ENCODE results near the gene DNAJC1. TPM values are rescaled to one million over a fixed set of nuclear protein-coding genes. Genes with fewer than 3 reads are reported as not detected.

The DNAJC1 gene
- total RNA-seq, 1 experiment from 2014 or later = 13.2 TPM

DNA sequence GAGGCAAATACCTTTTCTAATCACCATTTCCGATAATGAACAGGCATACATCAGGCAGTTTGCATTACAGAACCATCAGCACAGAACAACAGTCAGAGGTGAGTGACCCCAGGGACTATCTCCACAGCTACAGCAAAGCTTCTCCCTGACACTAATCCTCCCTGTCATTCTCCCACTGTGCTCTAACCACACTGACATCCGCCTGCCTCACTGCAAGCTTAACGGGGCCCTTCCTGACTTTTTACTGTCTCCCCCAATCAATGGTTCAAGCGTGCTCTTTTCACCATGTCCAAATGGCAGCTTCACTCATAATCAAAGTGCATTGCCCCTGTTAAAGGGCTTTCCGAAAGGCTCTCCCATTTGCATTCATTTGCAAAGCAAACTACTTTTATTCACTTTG is 196.3 kb downstream of the DNAJC1 start (continued):
- no peak for TF ChIP-seq MXD4 (CRISPR knock-in tag; IDR thresholded peaks at IDR 0.05; ENCODE audit: borderline replicate concordance)
- TF ChIP-seq TCF7 (CRISPR knock-in tag; IDR thresholded peaks at IDR 0.05; ENCODE audit: low read depth) = no peak
- no peak for TF ChIP-seq CREB1 (CRISPR knock-in tag; IDR thresholded peaks at IDR 0.05)
- TF ChIP-seq ZNF671 (CRISPR knock-in tag; IDR thresholded peaks at IDR 0.05) = no peak
- TF ChIP-seq TEAD1 (CRISPR knock-in tag; IDR thresholded peaks at IDR 0.05) = peak; percentile 39; the same call in 1 of the 2 replicates
- TF ChIP-seq, protein P1, sequence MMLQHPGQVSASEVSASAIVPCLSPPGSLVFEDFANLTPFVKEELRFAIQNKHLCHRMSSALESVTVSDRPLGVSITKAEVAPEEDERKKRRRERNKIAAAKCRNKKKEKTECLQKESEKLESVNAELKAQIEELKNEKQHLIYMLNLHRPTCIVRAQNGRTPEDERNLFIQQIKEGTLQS (CRISPR knock-in tag; conservative IDR thresholded peaks at IDR 0.05) = no peak
- 0 out of 2 replicates have a peak, but pooled peaks have one; percentile 67 for TF ChIP-seq ZNF232 (CRISPR knock-in tag; IDR thresholded peaks at IDR 0.05)
- TF ChIP-seq, protein P2, sequence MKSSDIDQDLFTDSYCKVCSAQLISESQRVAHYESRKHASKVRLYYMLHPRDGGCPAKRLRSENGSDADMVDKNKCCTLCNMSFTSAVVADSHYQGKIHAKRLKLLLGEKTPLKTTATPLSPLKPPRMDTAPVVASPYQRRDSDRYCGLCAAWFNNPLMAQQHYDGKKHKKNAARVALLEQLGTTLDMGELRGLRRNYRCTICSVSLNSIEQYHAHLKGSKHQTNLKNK (CRISPR knock-in tag; IDR thresholded peaks at IDR 0.05) = no peak
- no peak for TF ChIP-seq SMAD4 (CRISPR knock-in tag; IDR thresholded peaks at IDR 0.05)
- no peak for TF ChIP-seq MYBL2 (CRISPR knock-in tag; IDR thresholded peaks at IDR 0.05)

DNA sequence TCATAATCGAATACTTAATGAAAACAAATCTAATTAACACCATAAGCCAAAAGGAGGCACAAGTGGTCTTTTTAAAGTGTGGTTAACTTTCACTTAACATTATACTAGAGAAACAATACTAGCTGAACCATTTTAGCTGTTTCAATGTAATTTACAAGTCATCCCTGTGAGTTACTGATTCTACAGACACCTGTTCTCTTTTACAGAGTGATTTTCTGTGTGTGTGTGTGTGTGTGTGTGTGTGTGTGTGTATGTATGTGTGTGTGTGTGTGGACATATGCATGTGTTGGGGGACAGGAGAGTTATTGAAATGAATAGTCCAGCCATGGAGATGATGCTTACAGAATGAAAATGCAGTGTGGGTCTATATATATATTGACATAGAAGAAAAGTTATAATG is 200.2 kb downstream of the DNAJC1 start:
- ChIA-PET POLR2A (no interaction called here), CTCF (interaction anchor here (1.0 kb wide), 1 partner anchor 11 kb away, joined by 4 read pairs; no protein-coding TSS in a partner anchor)
- no peaks in the 10 kb centered on the region for H3K36me3 Mint-ChIP-seq
- H3K9me3 Mint-ChIP-seq = peaks cover 8% of the 10 kb centered on the region
- H3K27ac Mint-ChIP-seq = no peak overlapping the region
- H3K4me3 Mint-ChIP-seq = no peak overlapping the region
- ATAC-seq (no peak), DNase-seq (ENCODE audit: low spot score) (no peak)
- TF ChIP-seq ATF1 (CRISPR knock-in tag; IDR thresholded peaks at IDR 0.05) (no peak), EMX1 (CRISPR knock-in tag; IDR thresholded peaks at IDR 0.05) (no peak), RORB (CRISPR knock-in tag; IDR thresholded peaks at IDR 0.05) (no peak), MXD4 (CRISPR knock-in tag; IDR thresholded peaks at IDR 0.05; ENCODE audit: borderline replicate concordance) (no peak), CREB1 (CRISPR knock-in tag; IDR thresholded peaks at IDR 0.05) (no peak), FOXP1 (CRISPR knock-in tag; IDR thresholded peaks at IDR 0.05; ENCODE audit: borderline replicate concordance) (no peak), TEAD4 (CRISPR knock-in tag; IDR thresholded peaks at IDR 0.05) (no peak), JUN (CRISPR knock-in tag; IDR thresholded peaks at IDR 0.05) (no peak), FOXK1 (CRISPR knock-in tag; IDR thresholded peaks at IDR 0.05) (no peak)
- TF ChIP-seq, protein P3, sequence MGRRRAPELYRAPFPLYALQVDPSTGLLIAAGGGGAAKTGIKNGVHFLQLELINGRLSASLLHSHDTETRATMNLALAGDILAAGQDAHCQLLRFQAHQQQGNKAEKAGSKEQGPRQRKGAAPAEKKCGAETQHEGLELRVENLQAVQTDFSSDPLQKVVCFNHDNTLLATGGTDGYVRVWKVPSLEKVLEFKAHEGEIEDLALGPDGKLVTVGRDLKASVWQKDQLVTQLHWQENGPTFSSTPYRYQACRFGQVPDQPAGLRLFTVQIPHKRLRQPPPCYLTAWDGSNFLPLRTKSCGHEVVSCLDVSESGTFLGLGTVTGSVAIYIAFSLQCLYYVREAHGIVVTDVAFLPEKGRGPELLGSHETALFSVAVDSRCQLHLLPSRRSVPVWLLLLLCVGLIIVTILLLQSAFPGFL (CRISPR knock-in tag; IDR thresholded peaks at IDR 0.05; ENCODE audit: borderline replicate concordance) = no peak
- TF ChIP-seq, protein P4, sequence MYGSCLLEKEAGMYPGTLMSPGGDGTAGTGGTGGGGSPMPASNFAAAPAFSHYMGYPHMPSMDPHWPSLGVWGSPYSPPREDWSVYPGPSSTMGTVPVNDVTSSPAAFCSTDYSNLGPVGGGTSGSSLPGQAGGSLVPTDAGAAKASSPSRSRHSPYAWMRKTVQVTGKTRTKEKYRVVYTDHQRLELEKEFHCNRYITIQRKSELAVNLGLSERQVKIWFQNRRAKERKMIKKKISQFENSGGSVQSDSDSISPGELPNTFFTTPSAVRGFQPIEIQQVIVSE (CRISPR knock-in tag; IDR thresholded peaks at IDR 0.05; ENCODE audit: borderline replicate concordance) = no peak
- TF ChIP-seq, protein P5, sequence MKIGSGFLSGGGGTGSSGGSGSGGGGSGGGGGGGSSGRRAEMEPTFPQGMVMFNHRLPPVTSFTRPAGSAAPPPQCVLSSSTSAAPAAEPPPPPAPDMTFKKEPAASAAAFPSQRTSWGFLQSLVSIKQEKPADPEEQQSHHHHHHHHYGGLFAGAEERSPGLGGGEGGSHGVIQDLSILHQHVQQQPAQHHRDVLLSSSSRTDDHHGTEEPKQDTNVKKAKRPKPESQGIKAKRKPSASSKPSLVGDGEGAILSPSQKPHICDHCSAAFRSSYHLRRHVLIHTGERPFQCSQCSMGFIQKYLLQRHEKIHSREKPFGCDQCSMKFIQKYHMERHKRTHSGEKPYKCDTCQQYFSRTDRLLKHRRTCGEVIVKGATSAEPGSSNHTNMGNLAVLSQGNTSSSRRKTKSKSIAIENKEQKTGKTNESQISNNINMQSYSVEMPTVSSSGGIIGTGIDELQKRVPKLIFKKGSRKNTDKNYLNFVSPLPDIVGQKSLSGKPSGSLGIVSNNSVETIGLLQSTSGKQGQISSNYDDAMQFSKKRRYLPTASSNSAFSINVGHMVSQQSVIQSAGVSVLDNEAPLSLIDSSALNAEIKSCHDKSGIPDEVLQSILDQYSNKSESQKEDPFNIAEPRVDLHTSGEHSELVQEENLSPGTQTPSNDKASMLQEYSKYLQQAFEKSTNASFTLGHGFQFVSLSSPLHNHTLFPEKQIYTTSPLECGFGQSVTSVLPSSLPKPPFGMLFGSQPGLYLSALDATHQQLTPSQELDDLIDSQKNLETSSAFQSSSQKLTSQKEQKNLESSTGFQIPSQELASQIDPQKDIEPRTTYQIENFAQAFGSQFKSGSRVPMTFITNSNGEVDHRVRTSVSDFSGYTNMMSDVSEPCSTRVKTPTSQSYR (CRISPR knock-in tag; IDR thresholded peaks at IDR 0.05) = no peak
- TF ChIP-seq, protein P6, sequence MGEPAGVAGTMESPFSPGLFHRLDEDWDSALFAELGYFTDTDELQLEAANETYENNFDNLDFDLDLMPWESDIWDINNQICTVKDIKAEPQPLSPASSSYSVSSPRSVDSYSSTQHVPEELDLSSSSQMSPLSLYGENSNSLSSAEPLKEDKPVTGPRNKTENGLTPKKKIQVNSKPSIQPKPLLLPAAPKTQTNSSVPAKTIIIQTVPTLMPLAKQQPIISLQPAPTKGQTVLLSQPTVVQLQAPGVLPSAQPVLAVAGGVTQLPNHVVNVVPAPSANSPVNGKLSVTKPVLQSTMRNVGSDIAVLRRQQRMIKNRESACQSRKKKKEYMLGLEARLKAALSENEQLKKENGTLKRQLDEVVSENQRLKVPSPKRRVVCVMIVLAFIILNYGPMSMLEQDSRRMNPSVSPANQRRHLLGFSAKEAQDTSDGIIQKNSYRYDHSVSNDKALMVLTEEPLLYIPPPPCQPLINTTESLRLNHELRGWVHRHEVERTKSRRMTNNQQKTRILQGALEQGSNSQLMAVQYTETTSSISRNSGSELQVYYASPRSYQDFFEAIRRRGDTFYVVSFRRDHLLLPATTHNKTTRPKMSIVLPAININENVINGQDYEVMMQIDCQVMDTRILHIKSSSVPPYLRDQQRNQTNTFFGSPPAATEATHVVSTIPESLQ (CRISPR knock-in tag; IDR thresholded peaks at IDR 0.05) = no peak
- TF ChIP-seq, protein P7, sequence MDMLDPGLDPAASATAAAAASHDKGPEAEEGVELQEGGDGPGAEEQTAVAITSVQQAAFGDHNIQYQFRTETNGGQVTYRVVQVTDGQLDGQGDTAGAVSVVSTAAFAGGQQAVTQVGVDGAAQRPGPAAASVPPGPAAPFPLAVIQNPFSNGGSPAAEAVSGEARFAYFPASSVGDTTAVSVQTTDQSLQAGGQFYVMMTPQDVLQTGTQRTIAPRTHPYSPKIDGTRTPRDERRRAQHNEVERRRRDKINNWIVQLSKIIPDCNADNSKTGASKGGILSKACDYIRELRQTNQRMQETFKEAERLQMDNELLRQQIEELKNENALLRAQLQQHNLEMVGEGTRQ (CRISPR knock-in tag; IDR thresholded peaks at IDR 0.05) = no peak
- TF ChIP-seq, protein P8, sequence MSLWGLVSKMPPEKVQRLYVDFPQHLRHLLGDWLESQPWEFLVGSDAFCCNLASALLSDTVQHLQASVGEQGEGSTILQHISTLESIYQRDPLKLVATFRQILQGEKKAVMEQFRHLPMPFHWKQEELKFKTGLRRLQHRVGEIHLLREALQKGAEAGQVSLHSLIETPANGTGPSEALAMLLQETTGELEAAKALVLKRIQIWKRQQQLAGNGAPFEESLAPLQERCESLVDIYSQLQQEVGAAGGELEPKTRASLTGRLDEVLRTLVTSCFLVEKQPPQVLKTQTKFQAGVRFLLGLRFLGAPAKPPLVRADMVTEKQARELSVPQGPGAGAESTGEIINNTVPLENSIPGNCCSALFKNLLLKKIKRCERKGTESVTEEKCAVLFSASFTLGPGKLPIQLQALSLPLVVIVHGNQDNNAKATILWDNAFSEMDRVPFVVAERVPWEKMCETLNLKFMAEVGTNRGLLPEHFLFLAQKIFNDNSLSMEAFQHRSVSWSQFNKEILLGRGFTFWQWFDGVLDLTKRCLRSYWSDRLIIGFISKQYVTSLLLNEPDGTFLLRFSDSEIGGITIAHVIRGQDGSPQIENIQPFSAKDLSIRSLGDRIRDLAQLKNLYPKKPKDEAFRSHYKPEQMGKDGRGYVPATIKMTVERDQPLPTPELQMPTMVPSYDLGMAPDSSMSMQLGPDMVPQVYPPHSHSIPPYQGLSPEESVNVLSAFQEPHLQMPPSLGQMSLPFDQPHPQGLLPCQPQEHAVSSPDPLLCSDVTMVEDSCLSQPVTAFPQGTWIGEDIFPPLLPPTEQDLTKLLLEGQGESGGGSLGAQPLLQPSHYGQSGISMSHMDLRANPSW (CRISPR knock-in tag; conservative IDR thresholded peaks at IDR 0.05; ENCODE audit: low read depth) = no peak
- H3K4me1 Mint-ChIP-seq = peaks cover 43% of the 10 kb centered on the region
- no peaks in the 10 kb centered on the region for H3K27me3 Mint-ChIP-seq (ENCODE audit: low read depth)

Data from WTC11 (cell line).